IMR-90 (cell line): ENCODE results near the gene MCRS1. TPM values are rescaled to one million over a fixed set of nuclear protein-coding genes. Genes with fewer than 3 reads are reported as not detected.

Source experiments
- ATAC-seq: fragments of 200-7000 bp; cut with Tn5 transposase; 2 replicates; pipeline ENCODE4 v1.9.1; 2020; ENCODE audit warnings: low read depth, mild to moderate bottlenecking, moderate library complexity
- BruUV-seq: library from RNA; stranded (reverse); fragments of 400-500 nt; replicated peaks from 2 replicates; lab custom pipeline; 2021; lab: Mats Ljungman, UMichigan
- CTCF ChIA-PET: fragments of 300-600 bp; formaldehyde crosslinking; extraction: SDS; loops from one replicate; lab custom pipeline; 2021; ENCODE audit warnings: antibody characterized with exemption; lab: Yijun Ruan, JAX
- POLR2A ChIA-PET: fragments of 300-600 bp; sonication (Branson Sonifier 250); formaldehyde crosslinking; loops from one replicate; lab custom pipeline; 2022; ENCODE audit warnings: antibody characterized with exemption; ENCODE audit not compliant: unreplicated experiment; lab: Charles Lee
- DNase-seq: peaks from one replicate; pipeline ENCODE4 v3.0.0; 2013
- H2AFZ ChIP-seq: replicated peaks from 2 replicates; pipeline ENCODE3; 2013; ENCODE audit warnings: low read length, mild to moderate bottlenecking; ENCODE audit not compliant: poor library complexity
- H2AK5ac ChIP-seq: 2 replicates; pipeline ENCODE4 v1.6.1; 2013; ENCODE audit warnings: low read depth, low read length, inconsistent platforms
- H2AK9ac ChIP-seq: replicated peaks from 2 replicates; pipeline ENCODE3; 2013; ENCODE audit warnings: mild to moderate bottlenecking, low read depth, low read length, moderate library complexity; ENCODE audit not compliant: poor library complexity
- H2BK120ac ChIP-seq: 2 replicates; pipeline ENCODE4 v1.6.1; 2013; ENCODE audit warnings: low read depth, low read length, inconsistent platforms
- H2BK15ac ChIP-seq: 3 replicates; pipeline ENCODE4 v1.6.1; 2013; ENCODE audit warnings: low read depth, low read length, inconsistent platforms
- H2BK20ac ChIP-seq: 2 replicates; pipeline ENCODE4 v1.6.1; 2013; ENCODE audit warnings: low read depth, mild to moderate bottlenecking, inconsistent platforms, low read length, moderate library complexity
- H2BK5ac ChIP-seq: 2 replicates; pipeline ENCODE4 v1.6.1; 2013; ENCODE audit warnings: mild to moderate bottlenecking, low read depth, low read length, inconsistent platforms; ENCODE audit not compliant: poor library complexity, severe bottlenecking
- H3K14ac ChIP-seq: replicated peaks from 2 replicates; pipeline ENCODE4 v1.6.1; 2013; ENCODE audit warnings: low read depth, low read length, inconsistent platforms
- H3K18ac ChIP-seq: 2 replicates; pipeline ENCODE4 v1.6.1; 2013; ENCODE audit warnings: low read depth, low read length, control low read depth
- H3K23ac ChIP-seq: 2 replicates; pipeline ENCODE4 v1.6.1; 2013; ENCODE audit warnings: low read depth, low read length, inconsistent platforms
- H3K27ac ChIP-seq: 2 replicates; pipeline ENCODE4 v1.5.1; 2013; ENCODE audit warnings: mild to moderate bottlenecking, control low read depth, low read length; ENCODE audit not compliant: insufficient read depth
- H3K27me3 ChIP-seq: 2 replicates; pipeline ENCODE4 v1.6.1; 2013; ENCODE audit warnings: low read length; ENCODE audit not compliant: control insufficient read depth, insufficient read depth
- H3K36me3 ChIP-seq: 2 replicates; pipeline ENCODE4 v1.6.1; 2013; ENCODE audit warnings: low read length, mixed read lengths; ENCODE audit not compliant: control insufficient read depth, insufficient read depth
- H3K4ac ChIP-seq: 2 replicates; pipeline ENCODE4 v1.6.1; 2013; ENCODE audit warnings: low read depth, low read length, inconsistent platforms
- H3K4me1 ChIP-seq: 2 replicates; pipeline ENCODE4 v1.6.1; 2013; ENCODE audit warnings: low read length, mixed read lengths; ENCODE audit not compliant: control insufficient read depth, insufficient read depth
- H3K4me2 ChIP-seq: 2 replicates; pipeline ENCODE4 v1.6.1; 2013; ENCODE audit warnings: low read depth, mild to moderate bottlenecking, control low read depth, low read length, moderate library complexity
- H3K4me3 ChIP-seq: 2 replicates; pipeline ENCODE4 v1.5.1; 2013; ENCODE audit warnings: low read depth, mild to moderate bottlenecking, control low read depth, low read length, moderate library complexity; ENCODE audit not compliant: insufficient read depth
- H3K56ac ChIP-seq: 2 replicates; pipeline ENCODE4 v1.6.1; 2013; ENCODE audit warnings: low read length, inconsistent platforms; ENCODE audit not compliant: insufficient read depth; ENCODE audit errors: extremely low read depth
- H3K79me1 ChIP-seq, 2 experiments: 2 replicates each; pipeline ENCODE4 v1.6.1; 2013; ENCODE audit warnings: low read length in 2 of 2, inconsistent platforms in 1 of 2, low read depth in 1 of 2
- H3K9ac ChIP-seq: 2 replicates; pipeline ENCODE4 v1.6.1; 2013; ENCODE audit warnings: low read depth, low read length, control low read depth
- H3K9me1 ChIP-seq: 2 replicates; pipeline ENCODE4 v1.6.1; 2013; ENCODE audit warnings: low read length, inconsistent platforms; ENCODE audit not compliant: insufficient read depth
- H3K9me3 ChIP-seq: 2 replicates; pipeline ENCODE4 v1.6.1; 2013; ENCODE audit warnings: low read length; ENCODE audit not compliant: control insufficient read depth, insufficient read depth
- H4K20me1 ChIP-seq: 2 replicates; pipeline ENCODE4 v1.6.1; 2013; ENCODE audit warnings: low read length, inconsistent platforms; ENCODE audit not compliant: insufficient read depth
- H4K5ac ChIP-seq: 2 replicates; pipeline ENCODE4 v1.6.1; 2013; ENCODE audit warnings: mild to moderate bottlenecking, low read depth, low read length, control low read depth
- H4K8ac ChIP-seq, 2 experiments: 2 replicates each; pipeline ENCODE4 v1.6.1; 2013; ENCODE audit warnings: low read depth in 2 of 2, low read length in 2 of 2, control low read depth in 1 of 2, inconsistent platforms in 1 of 2
- H4K91ac ChIP-seq: 2 replicates; pipeline ENCODE4 v1.6.1; 2013; ENCODE audit warnings: low read depth, low read length, inconsistent platforms; ENCODE audit not compliant: insufficient read depth
- BHLHE40 ChIP-seq: fragments of 150-350 bp; IDR thresholded peaks from 2 replicates; pipeline ENCODE4 v1.6.1; 2016; ENCODE audit warnings: mild to moderate bottlenecking, low read depth, low read length
- MAFK ChIP-seq: IDR thresholded peaks from 2 replicates; pipeline ENCODE4 v1.6.1; 2012; ENCODE audit warnings: low read depth, low read length, improper control_type of control experiment
- MAZ ChIP-seq: IDR thresholded peaks from 2 replicates; pipeline ENCODE4 v1.6.1; 2012; ENCODE audit warnings: low read depth, mild to moderate bottlenecking, low read length, improper control_type of control experiment, moderate library complexity, borderline replicate concordance
- NFE2L2 ChIP-seq: fragments of 150-350 bp; IDR thresholded peaks from 2 replicates; pipeline ENCODE4 v1.6.1; 2016; ENCODE audit warnings: low read depth, mild to moderate bottlenecking, low read length
- RAD21 ChIP-seq: IDR thresholded peaks from 2 replicates; pipeline ENCODE4 v1.6.1; 2012; ENCODE audit warnings: low read length, improper control_type of control experiment
- RCOR1 ChIP-seq: IDR thresholded peaks from 2 replicates; pipeline ENCODE4 v1.6.1; 2012; ENCODE audit warnings: mild to moderate bottlenecking, low read length, improper control_type of control experiment; ENCODE audit not compliant: insufficient replicate concordance
- RFX5 ChIP-seq: IDR thresholded peaks from 2 replicates; pipeline ENCODE4 v1.8.0; 2012; ENCODE audit warnings: low read depth, mild to moderate bottlenecking, low read length, moderate library complexity
- WGBS, 2 experiments: methylation state at CpG; one replicate each; pipeline versions ENCODE4 v1.1.5 to v1.1.7; 2013; ENCODE audit warnings: missing lambda C conversion rate in 2 of 2; ENCODE audit not compliant: insufficient read length in 1 of 2; ENCODE audit errors: extremely low coverage in 2 of 2; 5-methylcytosine and 5-hydroxymethylcytosine counted together
- dilution Hi-C: fragments of 300-500 bp; cut with HindIII; formaldehyde crosslinking; loops from one replicate; pipeline ENCODE4 v1.14.3; 2018; ENCODE audit warnings: low sequenced_read_pairs; ENCODE audit not compliant: unreplicated experiment
- in situ Hi-C: fragments of 300-500 bp; cut with MboI; formaldehyde crosslinking; loops from 3 replicates; pipeline ENCODE4 v1.14.3; 2019; ENCODE audit warnings: low sequenced_read_pairs, inconsistent platforms, mixed read lengths
- intact Hi-C: fragments of 100-400 bp; cut with micrococcal nuclease; formaldehyde crosslinking; loops from 2 replicates; pipeline ENCODE4 v1.10.0; 2022
- polyA plus RNA-seq, 3 experiments: library from polyadenylated mRNA; depleted of rRNA; stranded (reverse); fragments of >200 nt; gene quantifications; 2 replicates each; pipeline ENCODE4 v1.2.3, GENCODE V29; 2012; ENCODE audit warnings: low replicate concordance in 1 of 3
- total RNA-seq: library from RNA; depleted of rRNA; stranded (reverse); fragments of >200 nt; gene quantifications from 2 replicates; pipeline ENCODE4 v1.2.3, GENCODE V29; 2012
- TF ChIP-seq, protein P1 (sequence below): fragments of 150-350 bp; IDR thresholded peaks from 2 replicates; pipeline ENCODE4 v1.6.1; 2017; ENCODE audit warnings: mild to moderate bottlenecking, antibody characterized with exemption, low read length, low read depth
- TF ChIP-seq, protein P2 (sequence below): fragments of 150-350 bp; IDR thresholded peaks from 2 replicates; pipeline ENCODE4 v1.6.1; 2016; ENCODE audit warnings: low read depth, mild to moderate bottlenecking, low read length, moderate library complexity, borderline replicate concordance
- TF ChIP-seq, protein P3 (sequence below): conservative IDR thresholded peaks from 2 replicates; pipeline ENCODE4 v1.5.1; 2012; ENCODE audit warnings: mild to moderate bottlenecking, low read depth, low read length, improper control_type of control experiment

The MCRS1 gene
- total and polyA plus RNA-seq, 2 of the 4 experiments (the other 2 are of a cell fraction), result 72.9 to 73.2 TPM

DNA sequence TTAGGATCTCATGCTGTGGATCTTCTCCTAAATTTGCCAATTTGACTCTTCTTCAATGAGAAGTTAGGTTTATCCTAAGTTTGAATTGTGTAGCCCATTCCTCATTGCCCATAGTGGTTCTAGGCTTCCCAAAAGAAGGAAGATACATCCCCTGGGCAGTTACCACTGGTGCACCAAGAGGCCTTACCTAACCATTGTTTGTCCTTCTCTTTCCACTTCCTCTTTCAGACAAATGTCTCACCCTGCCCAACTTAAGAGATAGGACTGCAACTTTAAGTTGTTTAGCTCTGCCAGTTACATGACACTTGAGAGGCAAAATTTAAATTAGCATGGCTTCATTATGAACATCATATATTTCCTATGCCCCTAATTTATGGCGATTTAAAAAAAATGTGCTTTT lies 38.5 kb downstream of the MCRS1 start:
- Histone ChIP-seq H2AK5ac (no peak overlapping the region), H4K5ac (no peak overlapping the region), H2BK20ac (no peak overlapping the region), H3K18ac (no peak overlapping the region), H2BK15ac (no peak overlapping the region), H2AK9ac (no peak overlapping the region), H3K4me2 (no peak overlapping the region), H3K56ac (no peak overlapping the region), H4K8ac (no peak overlapping the region), H3K27me3 (no peaks in the 10 kb centered on the region), H3K9me3 (no peaks in the 10 kb centered on the region), H3K4me1 (no peaks in the 10 kb centered on the region), H4K20me1 (no peaks in the 10 kb centered on the region), H2AFZ (no peak overlapping the region), H3K14ac (no peak overlapping the region), H3K4ac (no peak overlapping the region), H2BK5ac (no peak overlapping the region), H3K27ac (no peak overlapping the region), H4K91ac (no peak overlapping the region), H3K36me3 (peaks cover 24% of the 10 kb centered on the region), H3K79me1 (no peaks in the 10 kb centered on the region), H3K23ac (no peak overlapping the region), H2BK120ac (no peak overlapping the region), H3K9me1 (0 out of 2 replicates have a peak, but pooled peaks cover 2% of the 10 kb centered on the region), H3K4me3 (no peak overlapping the region), H3K9ac (no peak overlapping the region)
- ChIA-PET CTCF (no interaction called here), POLR2A (interaction anchor here (0.6 kb wide), 1 partner anchor 13 kb away, joined by 4 read pairs; no protein-coding TSS in a partner anchor)
- TF ChIP-seq MAZ (no peak), RCOR1 (no peak), BHLHE40 (no peak), NFE2L2 (no peak), RAD21 (no peak), MAFK (no peak), RFX5 (no peak)
- TF ChIP-seq, protein P1, sequence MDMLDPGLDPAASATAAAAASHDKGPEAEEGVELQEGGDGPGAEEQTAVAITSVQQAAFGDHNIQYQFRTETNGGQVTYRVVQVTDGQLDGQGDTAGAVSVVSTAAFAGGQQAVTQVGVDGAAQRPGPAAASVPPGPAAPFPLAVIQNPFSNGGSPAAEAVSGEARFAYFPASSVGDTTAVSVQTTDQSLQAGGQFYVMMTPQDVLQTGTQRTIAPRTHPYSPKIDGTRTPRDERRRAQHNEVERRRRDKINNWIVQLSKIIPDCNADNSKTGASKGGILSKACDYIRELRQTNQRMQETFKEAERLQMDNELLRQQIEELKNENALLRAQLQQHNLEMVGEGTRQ, result no peak
- TF ChIP-seq, protein P2, sequence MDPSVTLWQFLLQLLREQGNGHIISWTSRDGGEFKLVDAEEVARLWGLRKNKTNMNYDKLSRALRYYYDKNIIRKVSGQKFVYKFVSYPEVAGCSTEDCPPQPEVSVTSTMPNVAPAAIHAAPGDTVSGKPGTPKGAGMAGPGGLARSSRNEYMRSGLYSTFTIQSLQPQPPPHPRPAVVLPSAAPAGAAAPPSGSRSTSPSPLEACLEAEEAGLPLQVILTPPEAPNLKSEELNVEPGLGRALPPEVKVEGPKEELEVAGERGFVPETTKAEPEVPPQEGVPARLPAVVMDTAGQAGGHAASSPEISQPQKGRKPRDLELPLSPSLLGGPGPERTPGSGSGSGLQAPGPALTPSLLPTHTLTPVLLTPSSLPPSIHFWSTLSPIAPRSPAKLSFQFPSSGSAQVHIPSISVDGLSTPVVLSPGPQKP, result no peak
- TF ChIP-seq, protein P3, sequence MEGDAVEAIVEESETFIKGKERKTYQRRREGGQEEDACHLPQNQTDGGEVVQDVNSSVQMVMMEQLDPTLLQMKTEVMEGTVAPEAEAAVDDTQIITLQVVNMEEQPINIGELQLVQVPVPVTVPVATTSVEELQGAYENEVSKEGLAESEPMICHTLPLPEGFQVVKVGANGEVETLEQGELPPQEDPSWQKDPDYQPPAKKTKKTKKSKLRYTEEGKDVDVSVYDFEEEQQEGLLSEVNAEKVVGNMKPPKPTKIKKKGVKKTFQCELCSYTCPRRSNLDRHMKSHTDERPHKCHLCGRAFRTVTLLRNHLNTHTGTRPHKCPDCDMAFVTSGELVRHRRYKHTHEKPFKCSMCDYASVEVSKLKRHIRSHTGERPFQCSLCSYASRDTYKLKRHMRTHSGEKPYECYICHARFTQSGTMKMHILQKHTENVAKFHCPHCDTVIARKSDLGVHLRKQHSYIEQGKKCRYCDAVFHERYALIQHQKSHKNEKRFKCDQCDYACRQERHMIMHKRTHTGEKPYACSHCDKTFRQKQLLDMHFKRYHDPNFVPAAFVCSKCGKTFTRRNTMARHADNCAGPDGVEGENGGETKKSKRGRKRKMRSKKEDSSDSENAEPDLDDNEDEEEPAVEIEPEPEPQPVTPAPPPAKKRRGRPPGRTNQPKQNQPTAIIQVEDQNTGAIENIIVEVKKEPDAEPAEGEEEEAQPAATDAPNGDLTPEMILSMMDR, result no peak
- in situ Hi-C loops, result no loop called here
- intact Hi-C loops, result no loop called here
- no peak for ATAC-seq
- no TSS peak for BruUV-seq
- no peak for DNase-seq
- dilution Hi-C loops, result no loop called here
- no CpG with 5 or more reads among the region's 1 CpG for WGBS, 2 experiments
